Cardiac fibroblast (primary cell): ENCODE measurements around the gene AGBL4.

ENCODE experiments used
- DNase-seq, 2 donors: peaks; one replicate each; pipeline versions ENCODE4 v3.0.0 to v3.0.0-alpha.2; 2010; ENCODE audit warnings: low read depth in 2 of 2
- H3K4me3 ChIP-seq, 2 donors: replicated peaks in 1 of 2; 1 replicate in 1 of 2; 2 replicates in 1 of 2; pipeline ENCODE4 v1.5.1; 2011; ENCODE audit warnings: low read depth in 2 of 2, low read length in 2 of 2, mild to moderate bottlenecking in 2 of 2, moderate library complexity in 1 of 2
- CTCF ChIP-seq: IDR thresholded peaks from one replicate; pipeline ENCODE4 v1.5.1; 2011; ENCODE audit warnings: low read depth, mild to moderate bottlenecking, low read length, inconsistent platforms

Gene AGBL4

GRCh38 chr1:49397086-49397485, 626.7 kb downstream of the AGBL4 start:
- no peak for TF ChIP-seq CTCF
- DNase-seq, result no peak
- no peak overlapping the region for H3K4me3 ChIP-seq

- no peak for TF ChIP-seq CTCF
- H3K4me3 ChIP-seq, result no peak overlapping the region
- DNase-seq, result no peak
Measured at GRCh38 chr1:49394200-49394599, 629.6 kb downstream of the AGBL4 start.

- DNase-seq, result no peak
- TF ChIP-seq CTCF, result no peak
- H3K4me3 ChIP-seq, result no peak overlapping the region
Measured at GRCh38 chr1:49389699-49390098, 634.1 kb downstream of the AGBL4 start.

- DNase-seq, result no peak
- no peak for TF ChIP-seq CTCF
- H3K4me3 ChIP-seq, result no peak overlapping the region
Measured at GRCh38 chr1:49364676-49365075, 659.1 kb downstream of the AGBL4 start.

- no peak for DNase-seq
- no peak for TF ChIP-seq CTCF
Measured at GRCh38 chr1:49363628-49364027, 660.1 kb downstream of the AGBL4 start.

GRCh38 chr1:49358036-49358435, 665.7 kb downstream of the AGBL4 start:
- DNase-seq, result no peak
- H3K4me3 ChIP-seq, result no peak overlapping the region
- no peak for TF ChIP-seq CTCF

More at GRCh38 chr1:49363628-49364027, 660.1 kb downstream of the AGBL4 start:
- H3K4me3 ChIP-seq, result no peak overlapping the region

GRCh38 chr1:49356594-49356993, 667.2 kb downstream of the AGBL4 start:
- no peak overlapping the region for H3K4me3 ChIP-seq
- DNase-seq, result no peak
- no peak for TF ChIP-seq CTCF
